HepG2 (cell line): Measurements from ENCODE around the gene SORD. TPM values are rescaled to one million over a fixed set of nuclear protein-coding genes. Genes with fewer than 3 reads are reported as not detected.

Experiments used
- FOSL1 ChIP-seq: sonication (generic); formaldehyde crosslinking; IDR thresholded peaks from 2 replicates; pipeline ENCODE4 v1.9.0; 2021; ENCODE audit warnings: missing genetic modification reagents, borderline replicate concordance
- FOXP1 ChIP-seq, 2 experiments: fragments of 450-650 bp in 1 of 2; IDR thresholded peaks; 2 replicates each; pipeline ENCODE4 v1.6.1; 2017 to 2018; ENCODE audit warnings: antibody characterized with exemption in 1 of 2
- GZF1 ChIP-seq: sonication (generic); formaldehyde crosslinking; IDR thresholded peaks from 2 replicates; pipeline ENCODE4 v1.5.1; 2020; ENCODE audit warnings: mild to moderate bottlenecking, missing genetic modification reagents
- HOXA5 ChIP-seq: sonication (generic); formaldehyde crosslinking; IDR thresholded peaks from 2 replicates; pipeline ENCODE4 v1.4.0; 2020; ENCODE audit warnings: missing genetic modification reagents
- KAT8 ChIP-seq: IDR thresholded peaks from 2 replicates; pipeline ENCODE4 v1.6.1; 2016; ENCODE audit warnings: missing genetic modification reagents, missing compliant biosample characterization
- MEF2D ChIP-seq: sonication (generic); formaldehyde crosslinking; IDR thresholded peaks from 2 replicates; pipeline ENCODE4 v1.5.1; 2020; ENCODE audit warnings: mild to moderate bottlenecking, missing genetic modification reagents
- PHF5A ChIP-seq: IDR thresholded peaks from one replicate; pipeline ENCODE4 v1.6.1; 2018; ENCODE audit warnings: low read depth, missing genetic modification reagents; ENCODE audit not compliant: unreplicated experiment
- STAG1 ChIP-seq: sonication (generic); formaldehyde crosslinking; IDR thresholded peaks from 2 replicates; pipeline ENCODE4 v1.4.0; 2020; ENCODE audit warnings: missing genetic modification reagents
- TBL1XR1 ChIP-seq: fragments of 150-350 bp; IDR thresholded peaks from 2 replicates; pipeline ENCODE4 v1.6.1; 2014; ENCODE audit warnings: borderline replicate concordance, low read length; ENCODE audit not compliant: partially characterized antibody
- TRIM24 ChIP-seq: sonication (generic); formaldehyde crosslinking; IDR thresholded peaks from 2 replicates; pipeline ENCODE4 v1.8.0; 2022; ENCODE audit warnings: mild to moderate bottlenecking, missing genetic modification reagents
- U2AF1 ChIP-seq: fragments of 200-400 bp; formaldehyde crosslinking; optimal IDR thresholded peaks from 2 replicates; pipeline ENCODE3; 2017; ENCODE audit warnings: mild to moderate bottlenecking, low read depth, low read length
- ZFP37 ChIP-seq: sonication (generic); formaldehyde crosslinking; IDR thresholded peaks from 2 replicates; pipeline ENCODE4 v1.4.0; 2020; ENCODE audit warnings: missing genetic modification reagents, borderline replicate concordance
- ZKSCAN8 ChIP-seq: IDR thresholded peaks from 2 replicates; pipeline ENCODE4 v1.6.1; 2016; ENCODE audit warnings: borderline replicate concordance, missing genetic modification reagents, missing compliant biosample characterization
- ZNF337 ChIP-seq: sonication (generic); formaldehyde crosslinking; IDR thresholded peaks from 2 replicates; pipeline ENCODE4 v1.5.1; 2020; ENCODE audit warnings: missing genetic modification reagents, low read depth, mild to moderate bottlenecking, borderline replicate concordance
- ZNF350 ChIP-seq: sonication (generic); formaldehyde crosslinking; IDR thresholded peaks from 2 replicates; pipeline ENCODE4 v1.4.0; 2020; ENCODE audit warnings: mild to moderate bottlenecking, low read depth, missing genetic modification reagents, borderline replicate concordance
- ZNF629 ChIP-seq: sonication (generic); formaldehyde crosslinking; conservative IDR thresholded peaks from 2 replicates; pipeline ENCODE4 v1.5.0; 2020; ENCODE audit warnings: missing genetic modification reagents
- ZNF678 ChIP-seq: sonication (generic); formaldehyde crosslinking; IDR thresholded peaks from 2 replicates; pipeline ENCODE4 v1.4.0; 2020; ENCODE audit warnings: mild to moderate bottlenecking, missing genetic modification reagents
- ZNF746 ChIP-seq: sonication (generic); formaldehyde crosslinking; IDR thresholded peaks from 2 replicates; pipeline ENCODE4 v1.8.0; 2022; ENCODE audit warnings: mild to moderate bottlenecking, missing genetic modification reagents
- ZNF775 ChIP-seq: sonication (generic); formaldehyde crosslinking; IDR thresholded peaks from 2 replicates; pipeline ENCODE4 v1.4.0; 2020; ENCODE audit warnings: missing genetic modification reagents, mild to moderate bottlenecking, moderate library complexity, borderline replicate concordance
- ZNF83 ChIP-seq: sonication (generic); formaldehyde crosslinking; IDR thresholded peaks from 2 replicates; pipeline ENCODE4 v1.4.0; 2020; ENCODE audit warnings: missing genetic modification reagents, mild to moderate bottlenecking, borderline replicate concordance
- ZSCAN20 ChIP-seq: sonication (generic); formaldehyde crosslinking; IDR thresholded peaks from 2 replicates; pipeline ENCODE4 v1.4.0; 2020; ENCODE audit warnings: missing genetic modification reagents, mild to moderate bottlenecking, borderline replicate concordance
- polyA plus RNA-seq, 8 experiments: library from polyadenylated mRNA; depleted of rRNA in 3 of 8; stranded (reverse) in 7 of 8; unstranded in 1 of 8; fragments of >200 nt; fragmentation: Illumina TruSeq in 4 of 8; extraction: Trizol in 4 of 8; gene quantifications; 2 replicates each; pipeline versions ENCODE4 v1.2.1 to v1.2.3, GENCODE V29; 2011 to 2016; ENCODE audit warnings: low read depth in 4 of 8, missing spikeins in 1 of 8, mixed read lengths in 1 of 8; ENCODE audit not compliant: insufficient read depth in 1 of 8
- total RNA-seq, 5 experiments: library from RNA; depleted of rRNA; stranded (reverse); fragments of >200 nt; fragmentation: Illumina TruSeq; extraction: Trizol; gene quantifications; 2 replicates each; pipeline ENCODE4 v1.2.3, GENCODE V29; 2016; ENCODE audit warnings: low read depth in 1 of 5
- TF ChIP-seq, protein P1 (sequence below): sonication (generic); formaldehyde crosslinking; IDR thresholded peaks from 2 replicates; pipeline ENCODE4 v1.5.1; 2020; ENCODE audit warnings: mild to moderate bottlenecking, missing genetic modification reagents, moderate library complexity
- TF ChIP-seq, protein P2 (sequence below): sonication (generic); formaldehyde crosslinking; IDR thresholded peaks from 2 replicates; pipeline ENCODE4 v1.5.0; 2020; ENCODE audit warnings: mild to moderate bottlenecking, missing genetic modification reagents
- TF ChIP-seq, protein P3 (sequence below): sonication (generic); formaldehyde crosslinking; IDR thresholded peaks from 2 replicates; pipeline ENCODE4 v1.5.0; 2020; ENCODE audit warnings: missing genetic modification reagents, mild to moderate bottlenecking, borderline replicate concordance
- TF ChIP-seq, protein P4 (sequence below): fragments of 450-650 bp; IDR thresholded peaks from 2 replicates; pipeline ENCODE4 v1.6.1; 2017; ENCODE audit warnings: mild to moderate bottlenecking

The SORD gene
- total and polyA plus RNA-seq, 2 of the 13 experiments (the other 11 are each of a cell fraction or from before 2014, with no cell fraction given), result 59.1 to 95.3 TPM

DNA sequence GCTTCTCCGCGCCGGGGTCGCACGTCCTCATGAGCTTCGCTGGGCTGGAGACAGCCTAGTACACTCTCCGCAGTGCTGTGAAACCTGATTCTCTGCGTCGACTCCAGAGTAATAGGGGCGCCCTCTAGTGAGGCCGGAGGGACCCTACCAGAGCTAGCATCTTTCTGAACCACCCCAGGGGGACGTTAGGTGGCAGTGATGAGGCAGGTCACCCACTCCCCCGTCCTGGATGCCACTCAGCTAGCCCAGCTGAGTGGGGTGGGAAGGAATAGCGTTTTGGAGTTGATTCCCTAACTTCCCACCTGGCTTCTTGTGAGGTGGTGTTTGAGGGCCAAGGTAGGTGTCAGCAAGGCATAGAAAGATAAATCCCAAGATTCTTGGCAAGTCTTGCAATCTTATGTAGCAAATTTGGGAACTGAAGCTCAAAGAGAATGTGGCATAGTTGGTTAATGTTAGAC lies 95.2 kb downstream of the SORD start (continued):
- 0 out of 2 replicates have a peak, but pooled peaks have one; percentile 24 for TF ChIP-seq ZNF746 (CRISPR knock-in tag)
- no peak for TF ChIP-seq U2AF1
- no peak for TF ChIP-seq ZNF775 (CRISPR knock-in tag)
- TF ChIP-seq, protein P1, sequence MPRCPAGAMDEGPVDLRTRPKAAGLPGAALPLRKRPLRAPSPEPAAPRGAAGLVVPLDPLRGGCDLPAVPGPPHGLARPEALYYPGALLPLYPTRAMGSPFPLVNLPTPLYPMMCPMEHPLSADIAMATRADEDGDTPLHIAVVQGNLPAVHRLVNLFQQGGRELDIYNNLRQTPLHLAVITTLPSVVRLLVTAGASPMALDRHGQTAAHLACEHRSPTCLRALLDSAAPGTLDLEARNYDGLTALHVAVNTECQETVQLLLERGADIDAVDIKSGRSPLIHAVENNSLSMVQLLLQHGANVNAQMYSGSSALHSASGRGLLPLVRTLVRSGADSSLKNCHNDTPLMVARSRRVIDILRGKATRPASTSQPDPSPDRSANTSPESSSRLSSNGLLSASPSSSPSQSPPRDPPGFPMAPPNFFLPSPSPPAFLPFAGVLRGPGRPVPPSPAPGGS (CRISPR knock-in tag), result peak; percentile 62; the same call in 1 of the 2 replicates
- TF ChIP-seq ZSCAN20 (CRISPR knock-in tag), result no peak
- no peak for TF ChIP-seq ZNF629
- 0 out of 2 replicates have a peak, but pooled peaks have one; percentile 61 for TF ChIP-seq ZNF337
- 0 out of 2 replicates have a peak, but pooled peaks have one; percentile 58 for TF ChIP-seq ZNF83 (CRISPR knock-in tag)
- peak; percentile 89 for TF ChIP-seq STAG1
- TF ChIP-seq, protein P2, sequence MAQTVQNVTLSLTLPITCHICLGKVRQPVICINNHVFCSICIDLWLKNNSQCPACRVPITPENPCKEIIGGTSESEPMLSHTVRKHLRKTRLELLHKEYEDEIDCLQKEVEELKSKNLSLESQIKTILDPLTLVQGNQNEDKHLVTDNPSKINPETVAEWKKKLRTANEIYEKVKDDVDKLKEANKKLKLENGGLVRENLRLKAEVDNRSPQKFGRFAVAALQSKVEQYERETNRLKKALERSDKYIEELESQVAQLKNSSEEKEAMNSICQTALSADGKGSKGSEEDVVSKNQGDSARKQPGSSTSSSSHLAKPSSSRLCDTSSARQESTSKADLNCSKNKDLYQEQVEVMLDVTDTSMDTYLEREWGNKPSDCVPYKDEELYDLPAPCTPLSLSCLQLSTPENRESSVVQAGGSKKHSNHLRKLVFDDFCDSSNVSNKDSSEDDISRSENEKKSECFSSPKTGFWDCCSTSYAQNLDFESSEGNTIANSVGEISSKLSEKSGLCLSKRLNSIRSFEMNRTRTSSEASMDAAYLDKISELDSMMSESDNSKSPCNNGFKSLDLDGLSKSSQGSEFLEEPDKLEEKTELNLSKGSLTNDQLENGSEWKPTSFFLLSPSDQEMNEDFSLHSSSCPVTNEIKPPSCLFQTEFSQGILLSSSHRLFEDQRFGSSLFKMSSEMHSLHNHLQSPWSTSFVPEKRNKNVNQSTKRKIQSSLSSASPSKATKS, result no peak
- TF ChIP-seq PHF5A, result no peak
- TF ChIP-seq KAT8 (CRISPR knock-in tag), result peak; percentile 68; the same call in 1 of the 2 replicates
- no peak for TF ChIP-seq TBL1XR1
- TF ChIP-seq ZKSCAN8 (CRISPR knock-in tag), result peak; percentile 61; the same call in 1 of the 2 replicates
- peak; percentile 67; the same call in 1 of the 2 replicates for TF ChIP-seq HOXA5 (CRISPR knock-in tag)
- no peak for TF ChIP-seq ZNF678 (CRISPR knock-in tag)
- TF ChIP-seq ZFP37 (CRISPR knock-in tag), result no peak
- no peak for TF ChIP-seq FOSL1 (CRISPR knock-in tag)
- TF ChIP-seq ZNF350 (CRISPR knock-in tag), result peak; percentile 65; the same call in 1 of the 2 replicates
- TF ChIP-seq TRIM24 (CRISPR knock-in tag), result no peak
- TF ChIP-seq GZF1 (CRISPR knock-in tag), result no peak
- TF ChIP-seq, protein P3, sequence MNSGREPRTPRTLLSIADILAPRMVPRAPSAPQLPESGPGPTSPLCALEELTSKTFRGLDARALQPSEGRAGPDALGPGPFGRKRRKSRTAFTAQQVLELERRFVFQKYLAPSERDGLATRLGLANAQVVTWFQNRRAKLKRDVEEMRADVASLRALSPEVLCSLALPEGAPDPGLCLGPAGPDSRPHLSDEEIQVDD (CRISPR knock-in tag), result no peak
- 0 out of 2 replicates have a peak, but pooled peaks have one; percentile 40 for TF ChIP-seq MEF2D (CRISPR knock-in tag)
- TF ChIP-seq FOXP1 (IDR thresholded peaks at IDR 0.05), result no peak
- 0 out of 2 replicates have a peak, but pooled peaks have one; percentile 13 for TF ChIP-seq FOXP1 (CRISPR knock-in tag; IDR thresholded peaks at IDR 0.05)
- TF ChIP-seq, protein P4, sequence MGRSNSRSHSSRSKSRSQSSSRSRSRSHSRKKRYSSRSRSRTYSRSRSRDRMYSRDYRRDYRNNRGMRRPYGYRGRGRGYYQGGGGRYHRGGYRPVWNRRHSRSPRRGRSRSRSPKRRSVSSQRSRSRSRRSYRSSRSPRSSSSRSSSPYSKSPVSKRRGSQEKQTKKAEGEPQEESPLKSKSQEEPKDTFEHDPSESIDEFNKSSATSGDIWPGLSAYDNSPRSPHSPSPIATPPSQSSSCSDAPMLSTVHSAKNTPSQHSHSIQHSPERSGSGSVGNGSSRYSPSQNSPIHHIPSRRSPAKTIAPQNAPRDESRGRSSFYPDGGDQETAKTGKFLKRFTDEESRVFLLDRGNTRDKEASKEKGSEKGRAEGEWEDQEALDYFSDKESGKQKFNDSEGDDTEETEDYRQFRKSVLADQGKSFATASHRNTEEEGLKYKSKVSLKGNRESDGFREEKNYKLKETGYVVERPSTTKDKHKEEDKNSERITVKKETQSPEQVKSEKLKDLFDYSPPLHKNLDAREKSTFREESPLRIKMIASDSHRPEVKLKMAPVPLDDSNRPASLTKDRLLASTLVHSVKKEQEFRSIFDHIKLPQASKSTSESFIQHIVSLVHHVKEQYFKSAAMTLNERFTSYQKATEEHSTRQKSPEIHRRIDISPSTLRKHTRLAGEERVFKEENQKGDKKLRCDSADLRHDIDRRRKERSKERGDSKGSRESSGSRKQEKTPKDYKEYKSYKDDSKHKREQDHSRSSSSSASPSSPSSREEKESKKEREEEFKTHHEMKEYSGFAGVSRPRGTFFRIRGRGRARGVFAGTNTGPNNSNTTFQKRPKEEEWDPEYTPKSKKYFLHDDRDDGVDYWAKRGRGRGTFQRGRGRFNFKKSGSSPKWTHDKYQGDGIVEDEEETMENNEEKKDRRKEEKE, result no peak
